Stimulated activated CD4-positive, alpha-beta T cell treated with anti-CD3 and anti-CD28 coated beads, Interleukin-1b, Interleukin-23, amount 100 ng/mL, for 1 hour (primary cell): ENCODE results near the gene MYO1F.
"Not testable (repeated sequence)": the region's sequence is repeated elsewhere in the genome, so short reads cannot be mapped to it uniquely, and the experiment has no call there.

Experiments used
- DNase-seq, 2 donors: peaks; one replicate each; pipeline ENCODE4 v3.0.0-alpha.2; 2020; ENCODE audit warnings: low read depth in 2 of 2

MYO1F gene

DNA sequence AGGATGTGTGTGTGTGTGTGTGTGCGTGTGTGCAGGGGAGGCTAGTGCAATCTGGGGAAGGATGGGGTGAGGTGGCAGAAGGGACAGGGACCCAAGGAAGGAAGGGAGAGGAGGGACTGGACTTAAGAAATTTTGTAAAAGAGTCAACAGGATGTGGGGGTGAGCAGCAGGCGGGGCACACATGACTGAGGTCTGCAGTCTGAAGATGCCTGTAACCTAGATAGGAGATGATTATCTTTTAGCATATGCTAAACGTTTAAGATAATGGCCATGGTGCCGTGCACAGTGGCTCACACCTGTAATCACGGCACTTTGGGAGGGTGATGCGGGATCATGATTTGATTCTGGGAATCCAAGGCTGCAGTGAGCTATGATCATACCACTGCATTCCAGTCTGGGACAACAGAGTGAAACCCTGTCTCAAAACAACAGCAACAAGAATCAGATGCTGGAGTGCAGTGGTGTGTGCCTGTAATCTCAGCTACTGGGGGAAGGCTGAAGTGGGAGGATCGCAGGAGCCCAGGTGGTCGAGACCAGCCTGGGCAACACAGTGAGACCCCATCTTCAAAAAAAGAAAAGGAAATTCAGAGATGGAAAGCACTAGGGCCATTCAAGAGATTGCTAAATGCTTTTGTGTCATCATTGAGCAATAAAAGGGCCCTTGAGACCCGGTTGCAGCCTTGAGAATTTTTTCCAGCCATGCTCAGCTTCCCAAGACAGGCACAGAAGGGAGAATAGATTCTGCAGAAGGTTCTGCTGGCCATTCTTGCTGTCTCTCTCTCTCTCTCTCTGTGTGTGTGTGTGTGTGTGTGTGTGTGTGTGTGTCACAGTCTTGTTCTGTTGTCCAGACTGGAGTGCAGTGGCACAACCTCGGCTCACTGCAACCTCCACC lies 59.4 kb downstream of the MYO1F start:
- DNase-seq, result peak in 1 of 2 donors; percentile 11

DNA sequence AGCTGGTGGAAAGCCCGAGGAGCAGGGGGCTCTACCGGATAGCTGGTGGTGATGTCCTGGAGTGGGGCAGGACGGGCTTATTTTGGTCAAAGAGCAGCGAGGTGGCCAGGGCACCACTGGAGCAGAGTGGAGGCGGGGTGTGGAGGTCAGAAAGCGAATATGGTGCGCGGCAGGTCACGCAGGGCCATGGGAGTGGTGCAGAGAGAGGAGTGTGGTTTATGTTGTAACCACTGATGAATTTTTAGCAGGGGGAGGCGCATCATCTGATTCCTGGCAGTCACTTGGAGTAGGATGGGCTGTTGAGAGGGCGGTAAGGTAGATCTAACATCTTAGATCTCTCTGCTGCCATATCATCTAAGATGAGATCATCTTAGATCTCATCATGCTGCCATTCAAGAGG lies 61.9 kb downstream of the MYO1F start:
- DNase-seq, result peak in 1 of 2 donors; percentile 27

DNA sequence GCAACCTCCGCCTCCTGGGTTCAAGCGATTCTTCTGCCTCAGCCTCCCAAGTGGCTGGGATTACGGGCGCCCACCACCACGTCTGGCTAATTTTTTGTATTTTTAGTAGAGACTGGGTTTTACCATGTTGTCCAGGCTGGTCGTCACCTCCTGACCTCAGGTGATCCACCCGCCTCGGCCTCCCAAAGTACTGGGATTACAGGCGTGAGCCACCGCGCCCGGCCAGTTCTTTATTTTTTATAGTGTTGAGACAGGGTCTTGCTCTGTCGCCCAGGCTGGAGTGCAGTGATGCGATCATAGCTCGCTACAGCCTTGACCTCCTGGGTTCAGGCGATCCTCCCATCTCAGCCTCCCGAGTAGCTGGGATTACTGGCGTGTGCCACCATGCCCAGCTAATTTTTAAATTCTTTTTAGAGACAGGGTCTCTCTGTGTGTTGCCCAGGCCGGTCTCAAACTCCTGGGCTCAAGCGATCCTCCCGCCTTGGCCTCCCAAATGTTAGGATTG lies 62.7 kb downstream of the MYO1F start:
- DNase-seq, result not testable (repeated sequence)

DNA sequence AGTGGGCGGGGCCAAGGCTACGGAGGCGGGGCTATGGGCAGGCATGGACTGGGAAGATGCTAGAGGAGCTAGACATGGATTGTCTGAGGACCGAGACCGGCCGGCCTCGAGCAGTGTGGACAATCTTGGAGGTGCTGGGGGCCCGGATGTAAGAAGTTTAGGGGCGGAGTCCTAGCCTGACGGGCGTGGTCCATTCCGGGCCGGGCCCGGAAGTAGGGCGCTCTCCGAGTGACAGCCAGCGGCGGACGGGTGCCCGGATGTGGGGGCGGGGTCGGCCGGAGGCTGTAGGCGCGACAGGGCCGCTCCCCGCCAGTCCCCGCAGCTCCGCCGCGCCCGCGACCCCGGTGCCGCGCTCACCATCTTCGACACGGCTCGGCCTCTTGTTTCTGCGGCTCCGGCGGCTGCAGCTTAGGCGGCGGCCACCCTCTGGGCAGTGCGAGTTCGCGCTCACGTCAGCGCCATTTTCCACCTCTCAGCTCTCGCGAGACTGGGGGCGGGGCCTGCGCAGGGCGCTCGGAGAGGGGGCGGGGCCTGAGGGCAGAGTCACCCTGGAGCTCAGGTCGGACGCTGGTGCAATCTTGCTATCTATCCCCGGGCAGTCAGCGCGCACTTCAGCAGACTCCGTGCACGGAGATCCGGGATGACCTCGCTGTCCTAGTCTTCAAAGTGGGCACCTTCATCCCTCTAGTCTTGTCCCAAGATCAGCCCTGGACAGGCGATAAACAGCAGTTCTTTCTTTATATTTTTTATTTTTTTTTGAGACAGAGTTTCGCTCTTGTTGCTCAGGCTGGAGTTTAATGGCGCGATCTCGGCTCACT lies 63.3 kb downstream of the MYO1F start, which contains the start of gene ZNF414:
Gene ZNF414, minus strand, starts transcription at position 481 of the 818 bp plus-strand sequence. Its CDS starts 121 bp downstream, at position 360.
- peak; percentile 92 to 99 for DNase-seq

DNA sequence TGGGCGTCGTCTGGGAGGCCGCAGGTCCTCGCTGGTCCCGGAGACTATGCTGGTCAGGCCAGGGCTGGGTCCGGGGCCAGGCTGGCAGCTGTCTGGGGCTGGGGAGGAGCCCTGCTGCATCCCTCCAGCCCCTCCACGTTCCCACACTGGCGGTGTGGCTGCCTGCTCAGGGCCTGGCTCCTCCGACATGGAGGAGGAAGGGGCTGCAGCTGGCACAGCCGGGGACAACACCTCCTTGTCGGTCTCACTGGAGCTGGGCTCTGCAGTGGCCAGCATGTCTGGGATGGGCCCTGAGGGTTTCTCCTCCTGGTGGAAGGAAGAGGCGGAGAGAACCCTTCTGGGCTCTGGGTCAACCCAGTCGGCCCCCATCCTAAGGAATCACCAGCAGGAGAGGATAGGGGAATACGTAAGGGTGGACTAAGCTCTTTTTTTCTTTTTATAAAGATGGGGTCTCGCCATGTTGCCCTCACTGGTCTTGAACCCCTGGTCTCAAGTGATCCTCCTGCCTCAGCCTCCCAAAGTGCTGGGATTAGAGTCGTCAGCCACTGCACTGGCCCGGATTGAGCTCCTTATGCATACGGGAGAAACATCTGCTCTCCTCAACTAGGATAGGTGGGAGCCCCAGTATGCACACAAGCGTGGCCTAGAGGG lies 64.1 kb downstream of the MYO1F start:
- DNase-seq, result no peak

DNA sequence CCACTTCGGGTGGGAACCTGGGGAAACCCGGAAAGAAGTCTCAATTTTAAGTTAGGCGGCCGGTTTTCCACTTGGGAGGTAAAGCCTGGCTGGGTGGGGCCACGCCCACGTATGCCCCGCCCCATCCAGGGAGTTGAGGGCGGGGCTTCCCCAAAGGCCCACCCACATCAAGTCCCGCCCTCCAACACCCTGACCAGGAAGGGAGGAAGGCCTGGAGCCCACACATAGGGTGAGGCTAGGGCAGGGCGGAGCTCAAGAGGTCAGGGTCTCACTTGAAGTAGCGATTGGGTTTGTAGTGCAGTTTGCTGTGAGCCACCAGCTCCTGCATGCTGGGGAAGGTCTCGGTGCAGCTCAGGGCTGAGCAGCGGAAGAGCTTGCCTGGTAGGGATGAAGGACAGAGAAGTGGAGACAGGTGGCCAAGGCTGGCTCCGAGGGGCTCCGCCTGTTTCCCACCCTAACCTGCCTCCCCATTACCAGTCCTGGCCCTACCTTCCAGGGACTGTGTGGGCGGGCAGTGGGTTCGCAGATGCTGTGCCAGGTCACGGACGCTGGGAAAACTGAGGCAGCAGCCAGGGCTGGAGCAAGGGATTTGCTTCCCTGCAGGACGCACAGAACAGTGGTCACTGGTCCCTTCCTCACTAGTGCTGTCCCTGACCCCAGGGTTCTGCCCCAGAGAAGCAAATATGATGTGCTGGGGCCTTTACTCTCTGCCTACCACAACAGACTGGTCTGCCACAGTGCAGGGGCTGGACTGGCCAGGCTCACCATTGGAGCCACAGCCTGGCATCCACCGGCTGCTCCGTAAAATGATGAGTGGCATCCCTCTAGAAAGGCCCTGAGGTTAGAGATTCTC lies 64.9 kb downstream of the MYO1F start:
- no peak for DNase-seq

DNA sequence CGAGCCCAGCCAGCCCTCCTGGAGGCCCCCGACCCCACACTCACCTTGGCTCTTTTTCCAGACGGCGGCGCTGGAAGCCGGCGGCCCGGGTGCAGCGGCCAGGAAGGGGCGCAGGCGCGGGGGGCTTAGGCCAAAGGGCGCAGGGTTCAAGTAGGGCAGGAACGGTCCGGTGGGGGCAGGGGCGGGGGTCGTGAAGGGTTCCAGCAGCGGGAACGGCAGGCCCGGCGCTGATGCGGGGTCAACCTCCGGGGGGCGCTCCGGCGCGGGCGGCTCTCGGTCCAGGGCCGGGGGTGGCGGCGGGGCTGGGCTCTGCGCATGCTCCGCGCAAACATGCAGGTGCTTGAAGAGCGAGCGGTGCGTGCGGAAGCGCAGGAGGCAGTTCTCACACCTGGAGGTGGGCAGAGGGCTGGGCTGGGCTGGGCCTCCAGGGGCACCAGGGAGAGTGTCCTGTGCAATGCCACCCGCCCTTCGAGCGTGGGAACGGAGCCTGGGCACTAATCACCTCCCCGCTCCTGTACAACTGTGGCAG lies 65.6 kb downstream of the MYO1F start:
- DNase-seq, result no peak

DNA sequence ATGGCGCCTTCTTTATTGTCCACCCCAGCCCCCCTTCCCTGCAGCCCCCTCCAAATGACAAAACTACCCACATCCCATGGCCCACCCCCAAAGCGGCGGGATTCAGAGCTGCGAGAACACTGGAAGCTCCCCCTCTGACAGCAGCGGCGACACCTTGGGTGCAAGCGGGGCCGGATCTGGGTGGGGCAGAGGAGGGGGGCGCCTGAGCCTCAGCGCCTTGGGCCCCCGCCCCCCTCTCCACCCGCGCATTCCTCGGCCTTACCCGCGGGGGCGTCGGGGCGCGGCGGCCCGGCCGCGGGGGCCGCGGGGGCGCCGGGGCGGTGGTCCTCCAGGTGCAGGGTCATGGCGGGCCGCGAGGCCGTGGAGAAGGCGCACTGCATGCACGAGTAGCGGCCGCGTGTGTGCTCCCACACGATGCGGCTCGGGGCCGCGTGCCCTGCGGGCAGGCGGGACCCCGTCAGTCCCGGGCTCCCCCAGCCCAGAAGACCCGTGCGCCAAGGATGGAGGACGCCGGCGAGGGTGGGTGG lies 66.6 kb downstream of the MYO1F start:
- DNase-seq, result no peak

DNA sequence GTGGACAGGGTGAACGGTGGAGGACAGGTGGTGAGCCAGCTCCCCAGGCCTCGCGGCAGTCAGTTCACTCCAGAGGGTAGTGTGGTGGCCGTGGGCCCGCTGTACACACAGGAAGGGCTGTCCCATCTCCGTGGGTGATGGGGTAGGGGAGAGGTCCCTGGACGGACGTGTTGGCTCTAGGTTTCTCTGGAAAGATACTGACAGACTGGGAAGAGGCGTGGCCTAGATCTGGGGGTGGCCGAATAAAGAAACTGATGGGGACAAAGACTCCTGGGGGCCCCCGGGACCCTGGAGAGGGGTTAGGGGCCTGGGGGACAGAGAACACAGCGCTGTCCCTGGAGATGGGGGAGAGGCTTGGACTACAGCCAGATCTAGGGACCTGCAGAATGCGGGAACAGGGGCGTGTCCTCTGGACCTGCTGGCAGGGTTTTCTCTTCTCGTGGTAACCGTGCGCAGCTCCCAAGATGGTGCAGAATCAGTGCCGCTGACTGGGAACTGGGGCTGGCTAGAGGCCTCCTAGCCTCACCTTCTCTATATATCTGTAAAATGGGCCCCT lies 70.8 kb downstream of the MYO1F start:
- DNase-seq, result no peak

DNA sequence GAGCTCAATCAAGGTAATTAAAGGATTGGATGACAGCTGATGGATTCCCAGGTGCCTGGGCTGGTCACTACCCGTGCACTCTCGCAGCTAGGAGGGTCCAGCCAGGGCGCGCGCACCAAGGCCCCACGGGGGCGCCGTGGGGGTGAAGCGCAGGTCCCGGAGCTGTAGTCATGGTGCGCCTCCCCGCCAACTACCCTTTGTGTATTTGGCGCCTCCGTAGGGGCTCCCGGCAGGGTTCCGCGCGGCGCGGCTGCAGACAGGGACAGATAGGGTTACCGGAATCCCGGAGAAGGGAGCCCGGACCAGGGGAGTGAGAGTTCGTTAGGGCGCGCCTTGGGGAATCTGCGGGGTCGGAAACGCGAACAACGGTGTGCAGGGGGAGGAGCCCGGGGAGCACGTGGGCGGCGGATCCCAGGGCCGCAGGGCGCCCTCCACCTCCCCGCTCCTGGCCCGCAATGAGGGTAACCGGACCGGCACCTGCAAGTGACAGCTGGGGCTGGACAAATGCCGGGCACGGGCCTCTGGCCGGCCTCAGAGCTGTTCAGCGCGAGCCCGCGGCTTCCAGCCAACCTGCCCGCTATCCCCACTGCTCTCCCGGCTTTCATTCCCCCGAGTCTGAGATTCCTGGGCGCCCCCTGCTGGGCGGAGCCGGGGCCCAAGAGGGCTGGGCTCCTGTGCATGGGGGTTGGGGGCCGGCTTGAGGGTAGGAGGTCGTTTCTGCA lies 71.4 kb downstream of the MYO1F start:
- DNase-seq, result peak in 1 of 2 donors; percentile 68

DNA sequence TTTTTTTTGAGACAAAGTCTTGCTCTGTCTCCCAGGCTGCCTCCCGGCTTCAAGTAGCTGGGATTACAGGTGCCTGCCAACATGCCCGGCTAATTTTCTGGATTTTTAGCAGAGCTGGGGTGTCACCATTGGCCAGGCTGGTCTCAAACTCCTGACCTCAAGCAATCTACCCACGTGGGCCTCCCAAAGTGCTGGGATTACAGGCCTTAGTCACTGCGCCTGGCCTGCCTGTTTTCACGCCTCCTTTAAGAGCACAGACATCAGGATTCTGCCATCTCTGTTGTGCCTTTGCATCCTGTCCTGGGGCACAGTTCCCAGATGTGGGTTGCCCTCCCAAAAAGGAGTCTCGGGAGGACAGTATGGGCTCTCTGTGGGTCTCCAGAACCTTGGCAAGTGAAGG lies 72.3 kb downstream of the MYO1F start:
- DNase-seq, result no peak

DNA sequence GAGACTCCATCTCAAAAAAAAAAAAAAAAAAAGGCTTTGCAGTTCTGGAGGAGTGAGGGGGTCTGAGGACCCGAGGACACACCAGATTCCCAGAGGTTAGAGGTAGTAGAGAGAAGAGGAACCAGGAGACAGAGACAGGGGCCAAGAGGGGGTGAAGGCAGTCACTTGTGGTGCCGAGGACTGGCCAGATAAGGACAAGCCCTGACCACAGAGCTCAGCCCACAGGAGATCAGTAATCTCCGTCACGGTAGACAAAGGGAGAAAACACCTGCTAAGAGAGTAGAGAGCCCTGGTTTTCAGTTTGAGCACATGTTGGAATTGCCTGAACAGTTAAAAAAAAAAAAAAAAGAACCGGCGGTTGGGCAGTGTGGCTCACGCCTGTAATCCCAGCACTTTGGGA lies 73.1 kb downstream of the MYO1F start:
- no peak for DNase-seq

DNA sequence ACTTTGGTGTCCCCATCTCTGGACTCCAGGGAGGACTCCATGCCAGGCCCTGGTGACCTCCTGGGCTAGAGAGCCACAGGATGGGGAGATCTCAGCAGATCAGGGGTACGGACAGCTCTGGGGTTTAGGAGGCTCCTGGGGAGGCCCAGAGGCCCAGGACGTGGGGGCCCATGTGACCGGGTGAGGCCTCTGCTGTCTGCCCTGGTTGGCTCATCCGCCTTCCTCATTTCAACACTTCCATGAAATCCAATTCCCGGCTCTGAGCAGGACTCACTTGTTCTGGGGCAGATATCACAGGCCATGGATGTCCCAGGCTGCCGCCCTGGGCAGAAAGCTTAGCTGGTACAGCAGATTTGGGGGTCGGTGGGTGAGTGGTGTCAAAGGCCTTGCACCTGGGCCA lies 73.7 kb downstream of the MYO1F start:
- no peak for DNase-seq

DNA sequence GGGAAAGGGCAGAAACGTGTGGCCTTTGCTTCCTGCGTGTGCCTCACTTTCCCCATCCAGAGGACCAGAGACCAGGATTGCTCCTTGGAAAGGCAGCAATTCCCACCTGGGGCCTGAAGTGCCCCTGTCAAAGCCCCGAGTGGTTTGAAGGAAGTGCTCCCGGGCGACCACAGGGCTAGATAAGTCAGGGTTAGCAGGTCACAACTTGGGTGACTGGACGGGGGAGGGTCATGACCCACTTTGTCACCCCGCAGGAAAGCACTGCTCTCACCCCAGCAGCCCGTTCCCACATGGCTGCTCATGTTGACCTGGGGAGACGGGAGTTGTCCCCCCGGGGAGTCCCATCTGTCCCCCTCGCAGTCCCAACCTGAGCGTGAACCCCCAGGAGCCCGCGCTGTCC lies 75.3 kb downstream of the MYO1F start:
- DNase-seq, result no peak

DNA sequence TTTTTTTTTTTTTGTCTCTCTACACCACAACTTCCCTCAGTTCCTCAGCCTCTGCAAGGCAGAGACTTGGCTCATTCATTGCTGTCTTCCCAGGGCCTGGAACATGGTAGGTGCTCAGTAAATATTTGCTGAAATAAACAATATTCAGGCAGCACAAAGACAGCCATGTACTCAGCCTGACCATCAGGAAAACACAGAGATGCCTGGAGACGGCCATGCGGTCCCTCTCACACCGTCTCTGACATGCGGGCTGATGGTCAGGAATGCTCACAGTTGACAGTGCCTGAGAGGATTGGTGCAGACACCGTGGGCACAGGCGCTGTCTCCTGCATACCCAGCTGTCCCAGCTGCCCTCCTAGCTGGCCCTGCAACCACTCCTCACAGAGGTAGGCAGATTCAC lies 75.7 kb downstream of the MYO1F start:
- DNase-seq, result no peak

DNA sequence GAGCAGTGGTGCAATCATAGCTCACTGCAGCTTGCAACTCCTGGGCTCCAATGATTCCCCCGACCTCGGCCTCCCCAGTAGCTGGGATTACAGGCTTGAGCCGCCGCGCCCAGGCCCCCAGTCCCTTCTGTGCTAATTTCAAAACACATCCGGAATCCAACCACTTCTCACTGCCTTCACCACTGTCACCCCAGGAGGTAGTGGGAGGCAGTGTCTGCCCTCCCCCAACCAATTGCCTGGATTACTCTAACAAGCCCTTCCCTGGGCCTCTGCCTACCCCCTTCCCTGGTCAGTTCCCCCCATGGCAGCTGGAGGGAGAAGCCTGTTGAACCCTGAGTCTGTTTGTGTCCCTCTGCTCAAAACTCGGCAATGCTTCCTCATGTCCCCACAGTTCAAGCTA lies 77.1 kb downstream of the MYO1F start:
- DNase-seq, result no peak

DNA sequence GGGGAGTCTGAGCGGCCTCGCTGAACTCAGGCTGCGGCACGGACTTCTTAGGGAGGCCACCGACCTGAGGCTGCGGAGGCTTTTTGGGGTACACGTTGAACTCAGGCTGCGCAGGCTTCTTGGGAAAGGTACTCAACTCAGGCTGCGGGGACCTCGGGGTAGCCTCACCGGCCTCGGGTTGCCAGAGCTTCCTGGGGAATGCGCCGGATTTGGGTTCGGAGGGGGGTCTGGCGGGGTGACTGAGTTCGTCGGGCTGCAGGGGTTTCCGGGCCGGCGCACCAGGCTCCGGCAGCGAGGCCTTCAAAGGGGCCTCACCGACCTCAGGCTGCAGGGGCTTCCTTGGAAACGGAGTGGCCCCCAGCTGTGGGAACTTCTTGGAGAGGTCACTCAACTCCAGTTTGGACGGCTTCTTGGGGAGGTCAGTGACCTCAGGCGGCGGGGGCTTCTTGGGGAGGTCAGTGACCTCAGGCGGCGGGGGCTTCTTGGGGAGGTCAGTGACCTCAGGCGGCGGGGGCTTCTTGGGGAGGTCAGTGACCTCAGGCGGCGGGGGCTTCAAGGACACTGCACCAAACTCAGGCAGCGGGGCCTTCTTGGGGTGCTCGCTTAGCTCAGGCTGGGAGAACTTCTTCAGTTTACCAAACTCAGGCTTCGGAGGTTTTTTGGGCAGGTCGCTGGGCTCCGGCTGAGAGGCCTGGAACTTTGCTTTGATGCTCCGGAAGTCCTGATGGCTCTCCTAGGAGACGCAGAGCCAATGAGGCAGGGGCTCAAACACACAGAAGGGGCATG lies 78.0 kb downstream of the MYO1F start:
- DNase-seq, result no peak

DNA sequence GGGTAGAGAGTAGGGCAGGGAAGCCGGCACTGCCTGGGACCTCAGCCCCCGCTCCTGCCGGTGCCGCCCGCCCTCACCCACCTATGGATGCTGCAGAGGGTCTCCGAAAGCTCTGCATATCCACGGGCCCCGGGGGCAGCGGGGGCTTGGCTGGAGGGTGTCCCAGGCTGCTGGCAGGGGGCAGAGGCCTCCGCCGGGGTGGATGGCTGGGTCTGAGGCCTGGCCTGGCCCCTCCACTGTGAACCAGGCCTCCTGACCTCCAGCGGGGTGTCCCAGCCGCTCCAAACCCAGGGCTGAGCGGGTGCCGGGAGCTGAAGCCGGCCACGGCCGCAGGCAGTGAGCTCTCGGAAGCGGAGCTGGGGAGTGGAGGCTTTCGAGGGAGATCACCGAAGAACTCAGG lies 78.9 kb downstream of the MYO1F start:
- no peak for DNase-seq

DNA sequence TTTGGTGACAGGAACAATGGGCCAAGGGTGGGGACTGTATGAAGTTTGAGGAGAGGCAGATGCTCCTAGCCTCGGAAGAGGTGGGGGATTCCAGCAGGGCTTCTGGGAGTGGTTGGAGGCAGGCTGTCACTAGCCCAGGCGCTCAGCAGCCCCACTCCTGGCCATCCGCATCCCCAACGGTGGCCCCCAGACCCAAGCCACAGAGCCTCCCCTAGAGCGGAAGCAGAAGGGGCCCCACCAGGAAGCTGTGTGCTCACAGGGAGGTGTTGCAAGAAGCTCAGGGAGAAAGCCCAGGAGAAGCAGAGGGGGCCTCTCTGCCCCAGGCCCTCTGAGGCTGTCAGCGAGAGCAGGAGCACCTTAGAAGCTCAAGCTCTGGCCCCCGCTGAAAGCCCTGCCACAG lies 83.1 kb downstream of the MYO1F start:
- no peak for DNase-seq
